B cell (primary cell): ENCODE data around the gene FBXW5. TPM values are rescaled to one million over a fixed set of nuclear protein-coding genes. Genes with fewer than 3 reads are reported as not detected.

Source experiments
- ATAC-seq: fragments of 200-7000 bp; cut with Tn5 transposase; one replicate; pipeline ENCODE4 v1.10.0; 2021; ENCODE audit warnings: low read depth, mild to moderate bottlenecking, moderate number of reproducible peaks, moderate library complexity
- CTCF ChIA-PET: fragments of 350-600 bp; sonication (Branson Sonifier 250); formaldehyde crosslinking; loops from one replicate; lab custom pipeline; 2021; ENCODE audit warnings: antibody characterized with exemption, inconsistent platforms; lab: Charles Lee
- POLR2A ChIA-PET: fragments of 350-600 bp; sonication (Branson Sonifier 250); formaldehyde crosslinking; loops from one replicate; lab custom pipeline; 2021; ENCODE audit warnings: antibody characterized with exemption; lab: Charles Lee
- DNase-seq: peaks from one replicate; pipeline ENCODE4 v3.0.0; 2013
- H2AFZ ChIP-seq: 2 replicates; pipeline ENCODE4 v1.6.1; 2012; ENCODE audit warnings: mild to moderate bottlenecking, low read depth, low read length; ENCODE audit not compliant: insufficient read depth, poor library complexity, severe bottlenecking
- H3K27ac ChIP-seq, 2 donors: 1 replicate in 1 of 2; 2 replicates in 1 of 2; pipeline ENCODE4 v1.5.1; 2012 to 2013; ENCODE audit warnings: low read length in 2 of 2, mild to moderate bottlenecking in 2 of 2, moderate library complexity in 1 of 2
- H3K27me3 ChIP-seq, 4 experiments: fragments of 200-600 bp in 1 of 4; sonication (generic) in 1 of 4; replicated peaks in 1 of 4; 1 replicate in 2 of 4; 2 replicates in 2 of 4; pipeline versions ENCODE4 v1.6.1 to v1.7.0; 2013 to 2016; ENCODE audit warnings: low read length in 3 of 4, mild to moderate bottlenecking in 2 of 4, mixed read lengths in 1 of 4, moderate library complexity in 1 of 4; ENCODE audit not compliant: insufficient read depth in 4 of 4, control insufficient read depth in 3 of 4; ENCODE audit errors: control extremely low read depth in 1 of 4
- H3K36me3 ChIP-seq, 2 experiments: replicated peaks in 1 of 2; 1 replicate in 1 of 2; 2 replicates in 1 of 2; pipeline versions ENCODE4 v1.6.1 to v1.7.1; 2013; ENCODE audit warnings: low read length in 1 of 2; ENCODE audit not compliant: insufficient read depth in 2 of 2, control insufficient read depth in 1 of 2; ENCODE audit errors: control extremely low read depth in 1 of 2, extremely low read depth in 1 of 2
- H3K4me1 ChIP-seq, 2 donors: fragments of 200-600 bp in 1 of 2; sonication (generic) in 1 of 2; 1 replicate in 1 of 2; 2 replicates in 1 of 2; pipeline versions ENCODE4 v1.5.1 to v1.6.1; 2013 to 2017; ENCODE audit warnings: low read length in 2 of 2; ENCODE audit not compliant: control insufficient read depth in 2 of 2, insufficient read depth in 2 of 2
- H3K4me2 ChIP-seq: replicated peaks from 2 replicates; pipeline ENCODE3; 2012; ENCODE audit warnings: mild to moderate bottlenecking, low read depth, low read length; ENCODE audit not compliant: poor library complexity, severe bottlenecking
- H3K4me3 ChIP-seq, 5 experiments: fragments of 200-600 bp in 1 of 5; sonication (generic) in 1 of 5; 1 replicate in 3 of 5; 2 replicates in 2 of 5; pipeline versions ENCODE4 v1.5.1 to v1.7.0; 2011 to 2016; ENCODE audit warnings: low read length in 4 of 5, mild to moderate bottlenecking in 4 of 5, low read depth in 2 of 5, control low read depth in 1 of 5, moderate library complexity in 1 of 5; ENCODE audit not compliant: insufficient read depth in 1 of 5; ENCODE audit errors: control extremely low read depth in 1 of 5, extremely low read depth in 1 of 5
- H3K79me2 ChIP-seq: fragments of 200-600 bp; sonication (generic); one replicate; pipeline ENCODE4 v1.6.0; 2016; ENCODE audit warnings: low read length; ENCODE audit not compliant: control insufficient read depth, insufficient read depth
- H3K9ac ChIP-seq: fragments of 200-600 bp; sonication (generic); 2 replicates; pipeline ENCODE4 v1.6.1; 2017; ENCODE audit warnings: mild to moderate bottlenecking, low read length, moderate library complexity
- H3K9me3 ChIP-seq, 3 donors: one replicate each; pipeline versions ENCODE4 v1.6.1 to v1.7.1; 2013; ENCODE audit warnings: low read length in 2 of 3; ENCODE audit not compliant: control insufficient read depth in 2 of 3, insufficient read depth in 1 of 3; ENCODE audit errors: control extremely low read depth in 1 of 3
- H4K20me1 ChIP-seq: 2 replicates; pipeline ENCODE4 v1.6.0; 2012; ENCODE audit warnings: mild to moderate bottlenecking, low read length; ENCODE audit not compliant: insufficient read depth, control insufficient read depth, poor library complexity, severe bottlenecking
- H3K27ac Mint-ChIP-seq: one replicate; pipeline ENCODE4 v1.8.0; 2021; ENCODE audit warnings: mixed read lengths
- H3K27me3 Mint-ChIP-seq: one replicate; pipeline ENCODE4 v1.8.0; 2021; ENCODE audit warnings: mixed read lengths
- H3K4me1 Mint-ChIP-seq: one replicate; pipeline ENCODE4 v1.8.0; 2021; ENCODE audit warnings: mixed read lengths
- H3K4me3 Mint-ChIP-seq: one replicate; pipeline ENCODE4 v1.8.0; 2021; ENCODE audit warnings: mixed read lengths
- H3K9me3 Mint-ChIP-seq: one replicate; pipeline ENCODE4 v1.8.0; 2022; ENCODE audit warnings: mixed read lengths; ENCODE audit not compliant: insufficient read depth
- EZH2 ChIP-seq: IDR thresholded peaks from 2 replicates; pipeline ENCODE4 v1.6.1; 2012; ENCODE audit warnings: borderline replicate concordance, low read depth, mild to moderate bottlenecking, moderate library complexity, low read length; ENCODE audit not compliant: insufficient read depth, poor library complexity, severe bottlenecking
- WGBS: methylation state at CpG from one replicate; pipeline ENCODE4 v1.1.5; 2013; ENCODE audit warnings: missing lambda C conversion rate; ENCODE audit not compliant: insufficient coverage; 5-methylcytosine and 5-hydroxymethylcytosine counted together
- intact Hi-C: fragments of 100-400 bp; cut with micrococcal nuclease; formaldehyde crosslinking; loops from one replicate; pipeline ENCODE4 v1.10.0; 2022
- polyA plus RNA-seq: library from polyadenylated mRNA; depleted of rRNA; stranded (reverse); fragments of >200 nt; gene quantifications from 2 replicates; pipeline ENCODE4 v1.2.3, GENCODE V29; 2012
- total RNA-seq, 2 donors: library from RNA; stranded (reverse); fragments of 120-200 nt in 1 of 2; gene quantifications; 1 replicate in 1 of 2; 2 replicates in 1 of 2; pipeline versions ENCODE4 v1.2.3 to v1.2.4, GENCODE V29; 2013 to 2022
- TF ChIP-seq, protein P1 (sequence below): fragments of 200-600 bp; IDR thresholded peaks from one replicate; pipeline ENCODE4 v1.8.0; 2022; ENCODE audit warnings: antibody characterized with exemption, mild to moderate bottlenecking

Gene FBXW5
- total and polyA plus RNA-seq, 2 donors (not counting 1 experiment from before 2014, with no cell fraction given) = 99.6 to 195 TPM

DNA sequence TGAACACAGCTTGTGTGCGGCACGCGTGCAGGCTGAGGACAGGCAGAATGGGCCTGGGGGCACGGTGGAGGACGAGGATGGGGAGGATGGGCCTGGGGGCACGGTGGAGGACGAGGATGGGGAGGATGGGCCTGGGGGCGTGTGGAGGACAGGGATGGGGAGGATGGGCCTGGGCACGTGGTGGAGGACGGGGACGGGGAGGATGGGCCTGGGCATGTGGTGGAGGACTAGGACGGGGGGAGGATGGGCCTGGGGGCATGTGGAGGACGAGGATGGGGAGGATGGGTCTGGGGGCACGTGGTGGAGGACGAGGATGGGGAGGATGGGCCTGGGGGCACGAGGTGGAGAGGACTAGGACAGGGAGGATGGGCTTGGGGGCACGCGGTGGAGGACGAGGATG lies 22.0 kb downstream of the FBXW5 start:
- Histone ChIP-seq H4K20me1 (peaks cover 24% of the 10 kb centered on the region), H3K27ac (no peak overlapping the region), H3K4me3 (no peak overlapping the region), H3K79me2 (peaks cover 28% of the 10 kb centered on the region), H3K27me3 (no peaks in the 10 kb centered on the region), H3K4me1 (no peaks in the 10 kb centered on the region), H3K9ac (no peak overlapping the region), H3K4me2 (no peak overlapping the region), H3K36me3 (peaks cover 0 to 66% of the 10 kb centered on the region in 2 experiments), H2AFZ (no peak overlapping the region), H3K9me3 (no peaks in the 10 kb centered on the region)
- TF ChIP-seq EZH2 = no peak
- TF ChIP-seq, protein P1, sequence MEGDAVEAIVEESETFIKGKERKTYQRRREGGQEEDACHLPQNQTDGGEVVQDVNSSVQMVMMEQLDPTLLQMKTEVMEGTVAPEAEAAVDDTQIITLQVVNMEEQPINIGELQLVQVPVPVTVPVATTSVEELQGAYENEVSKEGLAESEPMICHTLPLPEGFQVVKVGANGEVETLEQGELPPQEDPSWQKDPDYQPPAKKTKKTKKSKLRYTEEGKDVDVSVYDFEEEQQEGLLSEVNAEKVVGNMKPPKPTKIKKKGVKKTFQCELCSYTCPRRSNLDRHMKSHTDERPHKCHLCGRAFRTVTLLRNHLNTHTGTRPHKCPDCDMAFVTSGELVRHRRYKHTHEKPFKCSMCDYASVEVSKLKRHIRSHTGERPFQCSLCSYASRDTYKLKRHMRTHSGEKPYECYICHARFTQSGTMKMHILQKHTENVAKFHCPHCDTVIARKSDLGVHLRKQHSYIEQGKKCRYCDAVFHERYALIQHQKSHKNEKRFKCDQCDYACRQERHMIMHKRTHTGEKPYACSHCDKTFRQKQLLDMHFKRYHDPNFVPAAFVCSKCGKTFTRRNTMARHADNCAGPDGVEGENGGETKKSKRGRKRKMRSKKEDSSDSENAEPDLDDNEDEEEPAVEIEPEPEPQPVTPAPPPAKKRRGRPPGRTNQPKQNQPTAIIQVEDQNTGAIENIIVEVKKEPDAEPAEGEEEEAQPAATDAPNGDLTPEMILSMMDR = no peak
- POLR2A ChIA-PET = no interaction called here
- H3K27me3 Mint-ChIP-seq = no peaks in the 10 kb centered on the region
- ATAC-seq = no peak
- H3K4me3 Mint-ChIP-seq = no peak overlapping the region
- intact Hi-C loops = no loop called here
- H3K27ac Mint-ChIP-seq = no peak overlapping the region
- H3K9me3 Mint-ChIP-seq = no peaks in the 10 kb centered on the region
- WGBS = 96% methylated on average over 19 of the region's 19 CpGs
- no peak for DNase-seq
- CTCF ChIA-PET = no interaction called here
- no peaks in the 10 kb centered on the region for H3K4me1 Mint-ChIP-seq

DNA sequence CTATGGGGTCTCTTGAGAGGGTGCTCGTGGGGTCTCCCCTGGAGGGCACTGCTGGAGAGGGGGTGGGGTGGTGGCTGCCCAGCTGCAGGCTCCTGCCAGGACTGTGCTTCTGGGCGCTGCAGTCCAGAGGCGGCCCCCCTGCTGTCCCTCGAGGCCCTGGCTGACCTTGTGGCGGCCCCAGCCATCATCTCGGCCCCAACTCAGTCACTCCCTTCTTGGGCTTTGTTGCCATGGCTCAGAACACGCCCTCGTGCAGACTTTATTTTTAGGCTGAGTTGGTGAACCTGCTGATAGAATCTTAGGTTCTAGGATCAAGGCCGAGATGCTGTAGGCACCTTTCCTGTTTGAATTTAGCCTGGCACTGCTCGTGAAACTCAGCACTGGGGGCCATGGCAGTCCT lies 22.8 kb downstream of the FBXW5 start:
- H3K79me2 ChIP-seq = peaks cover 31% of the 10 kb centered on the region
- H3K4me1 ChIP-seq = no peaks in the 10 kb centered on the region
- no peak overlapping the region for H3K9ac ChIP-seq
- H3K4me3 ChIP-seq = no peak overlapping the region
- no peak overlapping the region for H3K4me2 ChIP-seq
- H3K27ac ChIP-seq = no peak overlapping the region
- peaks cover 31% of the 10 kb centered on the region for H4K20me1 ChIP-seq
- Mint-ChIP-seq H3K4me3 (no peak overlapping the region), H3K27me3 (no peaks in the 10 kb centered on the region), H3K4me1 (no peaks in the 10 kb centered on the region), H3K9me3 (no peaks in the 10 kb centered on the region), H3K27ac (no peak overlapping the region)
- H3K36me3 ChIP-seq = peaks cover 0 to 68% of the 10 kb centered on the region in 2 experiments
- ChIA-PET POLR2A (interaction anchor here (0.6 kb wide), 2 partner anchors 78 to 164 kb away, joined by 5 to 8 read pairs; no protein-coding TSS in a partner anchor), CTCF (no interaction called here)
- DNase-seq (no peak), ATAC-seq (no peak)
- no peaks in the 10 kb centered on the region for H3K9me3 ChIP-seq
- H3K27me3 ChIP-seq = no peaks in the 10 kb centered on the region
- no peak overlapping the region for H2AFZ ChIP-seq
- intact Hi-C loops = no loop called here
- no peak for TF ChIP-seq EZH2
- WGBS = 99% methylated on average over 7 of the region's 10 CpGs
